GM12892 (cell line): ENCODE data around the gene PCDHGA1.

Source experiments
- POLR2A ChIP-seq: IDR thresholded peaks from 2 replicates; pipeline ENCODE4 v1.6.1; 2011; ENCODE audit warnings: low read depth, low read length, control low read depth
- TAF1 ChIP-seq: IDR thresholded peaks from 2 replicates; pipeline ENCODE4 v1.6.1; 2011; ENCODE audit warnings: low read depth, mild to moderate bottlenecking, control low read depth, low read length, borderline replicate concordance

DNA sequence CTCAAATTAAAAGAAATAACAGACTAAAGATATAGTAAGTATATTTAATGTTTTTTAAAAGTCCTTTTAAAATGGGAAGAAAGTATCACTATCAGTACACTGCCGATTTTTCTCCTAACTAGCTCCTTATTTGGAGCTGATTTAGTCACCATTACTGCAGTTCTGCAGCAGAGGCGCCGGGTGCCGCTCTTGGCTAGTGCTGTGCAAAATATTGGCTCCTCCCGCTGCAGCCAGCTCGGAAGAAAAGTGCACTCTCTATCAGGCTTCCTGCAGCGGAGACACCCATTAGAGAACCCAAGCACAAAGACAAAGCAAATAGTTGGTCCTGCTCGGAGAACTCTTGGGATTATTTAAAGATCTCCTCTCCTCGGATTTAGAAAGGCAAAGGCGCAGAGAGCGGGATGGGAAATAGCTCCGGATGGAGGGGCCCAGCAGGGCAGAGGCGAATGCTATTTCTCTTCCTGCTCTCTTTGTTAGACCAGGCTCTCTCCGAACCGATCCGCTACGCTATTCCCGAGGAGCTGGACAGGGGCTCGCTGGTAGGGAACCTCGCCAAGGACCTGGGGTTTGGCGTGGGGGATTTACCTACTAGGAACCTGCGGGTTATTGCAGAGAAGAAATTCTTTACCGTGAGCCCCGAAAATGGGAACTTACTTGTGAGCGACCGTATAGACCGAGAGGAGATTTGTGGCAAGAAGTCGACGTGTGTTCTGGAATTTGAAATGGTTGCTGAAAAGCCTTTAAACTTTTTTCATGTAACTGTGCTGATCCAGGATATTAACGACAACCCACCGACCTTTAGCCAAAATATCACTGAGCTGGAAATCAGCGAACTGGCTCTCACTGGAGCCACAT is 39.9 kb downstream of the PCDHGA1 start, which contains the start of gene PCDHGB3:
- TF ChIP-seq POLR2A, result peak; percentile 27; the same call in 1 of the 2 replicates
- no peak for TF ChIP-seq TAF1
